H4 (cell line): Measurements from ENCODE around the gene CBLB. TPM values are rescaled to one million over a fixed set of nuclear protein-coding genes. Genes with fewer than 3 reads are reported as not detected.
"Not testable (repeated sequence)": the region's sequence is repeated elsewhere in the genome, so short reads cannot be mapped to it uniquely, and the experiment has no call there.

Source experiments
- DNase-seq: peaks from one replicate; pipeline ENCODE4 v3.0.0-alpha.2; 2015; ENCODE audit warnings: low spot score
- total RNA-seq: library from RNA; depleted of rRNA; stranded (reverse); fragments of >200 nt; shearing (Covaris generic); gene quantifications from 2 replicates; pipeline ENCODE4 v1.2.3, GENCODE V29; 2014

The CBLB gene
- total RNA-seq, 1 experiment from 2014 or later: 22.5 TPM

DNA sequence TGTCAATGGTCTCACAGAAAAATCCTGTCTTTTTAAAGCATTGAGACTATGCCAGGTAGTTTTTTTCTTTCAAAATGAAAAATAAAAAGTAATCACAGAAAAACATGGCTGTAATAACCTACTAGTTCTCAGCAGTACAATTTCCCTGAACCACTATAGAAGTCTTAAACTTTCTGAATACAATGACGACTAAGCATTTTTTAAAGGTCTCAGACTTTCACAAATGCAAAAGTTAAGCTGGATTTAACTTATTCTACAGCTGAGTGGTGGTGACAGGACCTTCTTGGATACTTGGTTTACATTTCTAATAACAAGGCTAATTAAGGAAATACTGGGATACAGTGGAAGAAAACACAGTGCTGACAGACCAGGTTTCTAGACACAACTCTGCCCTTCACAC, 81.8 kb downstream of the CBLB start:
- DNase-seq: no peak

DNA sequence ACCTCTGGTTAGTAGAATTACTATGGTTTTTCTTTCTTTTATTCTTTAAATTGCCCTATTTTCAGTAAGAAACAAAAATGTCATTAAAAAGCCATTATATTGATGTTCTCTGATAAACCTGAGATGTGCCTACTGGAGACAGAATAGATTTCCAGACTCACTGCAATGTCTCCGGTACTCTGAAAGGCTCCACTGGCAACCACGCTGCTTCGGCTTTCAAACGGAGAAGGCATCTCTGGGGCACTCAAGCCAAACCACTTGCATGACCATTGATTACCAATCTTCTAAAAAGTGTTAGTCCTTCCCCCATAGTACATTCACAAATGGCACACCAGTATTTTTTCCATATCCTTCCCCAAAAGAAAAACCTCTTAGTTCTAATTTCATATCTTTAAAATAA, 82.6 kb downstream of the CBLB start:
- DNase-seq: no peak

- DNase-seq: no peak
Measured at GRCh38 chr3:105785803-105786202, 83.0 kb downstream of the CBLB start.

GRCh38 chr3:105783631-105784030, 85.2 kb downstream of the CBLB start:
- no peak for DNase-seq

DNA sequence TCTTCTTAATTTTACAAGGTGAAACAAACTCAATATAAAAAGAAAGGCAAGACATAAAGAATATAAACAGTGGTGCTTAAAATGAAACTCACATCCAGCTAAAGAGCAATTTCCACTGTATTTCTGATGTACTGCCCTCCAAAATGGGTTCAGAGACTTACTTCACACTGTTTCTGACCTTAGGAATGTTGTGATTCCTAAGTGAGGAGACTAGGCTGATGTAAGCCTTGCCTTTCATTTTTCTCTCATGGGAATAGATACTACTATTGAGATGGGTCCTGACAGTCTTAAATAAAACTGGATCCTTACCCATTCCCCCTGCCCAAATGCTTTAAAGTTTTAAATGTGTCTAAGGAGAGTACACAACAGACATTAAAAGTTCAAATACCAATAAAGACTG, 86.9 kb downstream of the CBLB start:
- no peak for DNase-seq

DNA sequence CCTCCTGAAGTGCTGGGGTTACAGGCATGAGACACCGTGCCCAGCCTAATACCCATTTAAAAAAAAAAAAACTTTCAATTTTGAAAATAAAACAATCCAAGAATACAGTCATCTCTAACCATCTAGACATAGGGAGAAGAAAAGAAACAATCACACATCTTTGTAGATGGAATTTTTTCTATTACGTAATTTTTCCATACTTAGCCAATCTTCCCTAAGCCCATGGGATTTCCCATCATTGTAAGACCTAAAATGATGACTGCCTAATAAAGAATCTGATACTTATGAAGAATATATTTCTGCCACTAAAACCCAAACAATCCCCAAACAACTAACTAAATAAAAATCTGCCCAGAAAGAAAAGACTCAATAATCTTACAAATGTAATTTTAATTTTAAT, 88.7 kb downstream of the CBLB start:
- DNase-seq: no peak

- no peak for DNase-seq
Measured at GRCh38 chr3:105775368-105775767, 93.4 kb downstream of the CBLB start.

- DNase-seq: no peak
Measured at GRCh38 chr3:105774444-105775180, 94.2 kb downstream of the CBLB start.

GRCh38 chr3:105773291-105773690, 95.5 kb downstream of the CBLB start:
- DNase-seq: no peak

GRCh38 chr3:105772635-105773034, 96.2 kb downstream of the CBLB start:
- no peak for DNase-seq

DNA sequence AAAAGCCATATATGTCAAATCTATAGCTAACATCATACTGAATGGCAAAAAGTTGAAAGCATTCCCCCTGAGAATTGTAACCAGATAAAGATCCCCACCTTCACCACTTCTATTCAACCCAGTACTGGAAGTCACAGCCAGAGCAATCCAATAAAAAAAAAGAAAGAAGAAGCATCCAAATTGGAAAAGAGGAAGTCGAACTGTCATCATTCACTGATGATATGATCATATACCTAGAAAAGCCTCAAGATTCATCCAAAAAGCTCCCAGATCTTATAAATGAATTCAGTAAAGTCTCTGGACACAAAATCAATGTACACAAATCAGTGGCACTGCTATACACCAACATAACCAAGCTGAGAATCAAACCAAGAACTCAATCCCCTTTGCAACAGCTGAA, 97.4 kb downstream of the CBLB start:
- DNase-seq: no peak

DNA sequence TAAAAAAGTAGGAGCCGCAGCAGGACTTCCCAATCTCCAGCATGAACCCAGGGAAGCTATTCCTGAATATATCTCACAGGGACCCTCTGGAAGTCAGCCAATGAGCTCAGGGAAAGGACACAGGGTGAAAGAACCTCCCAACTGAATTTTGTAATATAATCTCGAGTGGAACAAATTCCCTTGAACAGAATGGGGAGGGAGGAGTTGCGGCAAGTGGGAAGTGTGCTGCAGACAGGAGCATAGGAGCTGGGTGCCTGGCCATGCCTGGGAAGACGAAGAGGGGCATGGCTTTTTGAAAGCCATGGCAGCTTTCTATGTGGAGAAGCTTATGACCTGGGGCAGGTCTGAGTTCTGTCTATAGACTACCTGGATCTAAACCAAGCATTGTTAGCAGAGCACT, 98.4 kb downstream of the CBLB start:
- no peak for DNase-seq

- DNase-seq: no peak
Measured at GRCh38 chr3:105767776-105768175, 101.0 kb downstream of the CBLB start.

GRCh38 chr3:105767216-105767615, 101.6 kb downstream of the CBLB start:
- no peak for DNase-seq

DNA sequence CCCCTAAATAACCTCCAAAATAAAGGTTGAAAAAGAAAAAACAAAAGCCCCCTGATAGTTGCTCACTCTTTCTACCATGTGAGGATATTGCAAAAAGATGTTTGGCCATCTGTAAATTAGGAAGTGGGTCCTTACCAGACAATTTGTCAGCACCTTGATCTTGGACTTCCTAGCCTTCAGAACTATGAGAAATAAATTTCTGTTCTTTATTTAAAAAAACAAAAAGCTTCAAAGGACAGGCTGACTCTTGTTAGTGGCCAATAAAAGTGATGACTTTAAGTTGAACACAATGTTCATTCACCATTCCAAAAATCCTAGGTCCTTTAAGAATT, 103.5 kb downstream of the CBLB start:
- DNase-seq: no peak

DNA sequence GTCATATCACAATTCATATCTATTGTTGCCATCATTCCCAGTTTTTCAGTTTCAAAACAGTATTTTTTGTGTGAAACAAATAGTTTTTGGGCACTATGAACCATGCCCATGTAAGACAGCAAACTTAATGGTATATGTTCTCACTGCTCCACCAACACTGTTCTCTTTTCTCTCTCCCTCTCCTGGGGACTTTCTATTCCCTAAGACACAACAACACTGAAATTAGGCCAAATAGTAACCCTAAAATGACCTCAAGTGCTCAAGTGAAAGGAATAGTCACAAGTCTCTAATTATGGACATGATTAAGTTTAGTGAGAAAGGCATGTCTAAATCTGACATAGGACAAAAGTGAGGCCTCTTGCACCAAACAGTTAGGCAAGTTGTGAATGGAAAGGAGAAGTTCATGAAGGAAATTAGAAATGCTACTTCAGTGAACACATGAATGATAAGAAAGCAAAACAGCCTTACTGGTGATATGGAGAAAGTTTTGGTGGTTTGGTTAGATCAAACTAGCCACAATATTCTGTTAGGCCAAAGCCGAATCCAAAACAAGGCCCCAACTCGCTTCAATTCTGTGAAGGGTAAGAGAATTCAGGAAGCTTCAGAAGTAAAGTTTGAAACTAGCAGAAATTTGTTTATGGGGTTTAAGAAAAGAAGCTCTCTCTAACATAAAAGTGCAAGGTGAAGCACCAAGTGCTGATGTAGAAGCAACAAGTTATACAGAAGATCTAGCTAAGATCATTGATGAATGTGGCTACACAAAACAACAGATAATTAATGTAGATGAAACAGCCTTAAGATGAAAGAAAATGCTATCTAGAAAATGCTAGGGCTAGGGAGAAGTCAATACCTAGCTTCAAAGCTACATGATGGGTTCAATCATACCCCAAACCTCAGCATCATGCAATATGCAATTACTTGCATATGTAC, 104.2 kb downstream of the CBLB start:
- no peak for DNase-seq

GRCh38 chr3:105763659-105764036, 105.2 kb downstream of the CBLB start:
- no peak for DNase-seq

DNA sequence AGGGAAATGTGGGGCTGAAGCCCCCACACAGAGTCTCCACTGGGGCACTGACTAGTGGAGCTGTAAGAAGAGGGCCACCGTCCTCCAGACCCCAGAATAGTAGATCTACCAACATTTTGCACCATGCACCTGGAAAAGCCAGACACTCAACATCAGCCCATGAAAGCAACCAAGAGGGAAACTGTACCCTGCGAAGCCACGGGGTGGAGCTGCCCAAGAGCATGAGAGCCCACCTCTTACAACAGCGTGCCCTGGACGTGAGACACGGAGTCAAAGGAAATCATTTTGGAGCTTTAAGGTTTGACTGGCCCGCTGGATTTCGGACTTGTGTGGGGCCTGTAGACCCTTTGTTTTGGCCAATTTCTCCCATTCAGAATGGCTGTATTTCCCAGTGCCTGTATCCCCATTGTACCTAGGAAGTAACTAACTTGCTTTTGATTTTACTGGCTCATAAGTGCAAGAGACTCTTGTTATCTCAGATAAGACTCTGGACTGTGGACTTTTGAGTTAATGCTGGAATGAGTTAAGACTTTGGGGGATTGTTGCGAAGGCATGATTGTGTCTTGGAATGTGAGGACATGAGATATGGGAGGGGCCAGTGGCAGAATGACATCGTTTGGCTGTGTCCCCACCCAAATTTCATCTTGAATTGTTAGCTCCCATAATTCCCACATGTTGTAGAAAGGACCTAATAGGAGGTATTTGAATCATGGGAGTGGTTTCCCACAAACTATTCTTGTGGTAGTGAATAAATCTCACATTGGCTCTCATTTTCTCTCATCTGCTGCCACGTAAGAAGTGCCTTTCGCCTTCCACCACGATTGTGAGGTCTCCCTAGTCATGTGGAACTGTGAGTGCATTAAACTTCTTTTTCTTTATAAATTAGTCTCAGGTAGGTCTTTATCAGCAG, 105.8 kb downstream of the CBLB start:
- DNase-seq: no peak

GRCh38 chr3:105762214-105762613, 106.6 kb downstream of the CBLB start:
- DNase-seq: not testable (repeated sequence)

DNA sequence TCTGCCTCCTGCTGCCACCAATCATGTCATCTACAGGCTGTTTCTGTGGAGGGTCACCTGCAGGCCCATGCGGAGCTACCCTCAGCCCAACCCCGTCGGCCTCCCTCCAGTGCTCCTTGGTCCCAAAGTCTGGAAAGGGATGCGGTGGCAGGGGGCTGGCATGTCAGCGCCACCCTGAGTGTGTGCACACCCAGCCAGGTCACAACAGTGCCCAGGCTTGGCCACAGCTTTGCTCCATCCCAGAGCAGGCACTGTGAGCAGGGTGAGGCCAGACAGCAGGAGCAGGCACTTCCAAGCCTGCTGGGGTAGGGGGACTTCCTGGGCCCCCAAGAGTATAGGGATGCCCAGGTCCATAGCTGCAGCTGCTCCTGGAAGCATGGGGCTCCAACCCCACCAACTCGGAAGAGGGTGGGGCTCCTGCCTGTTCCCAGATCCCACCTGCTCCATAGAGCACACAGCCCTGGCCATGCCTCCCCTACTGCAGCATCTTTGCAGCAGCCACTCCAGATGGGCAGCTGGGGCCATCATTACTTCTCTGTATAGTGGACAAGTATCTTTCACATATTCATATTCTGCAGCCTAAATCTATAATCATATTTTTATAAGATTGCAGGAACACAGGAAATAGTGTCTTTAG, 109.3 kb downstream of the CBLB start:
- DNase-seq: no peak

- no peak for DNase-seq
Measured at GRCh38 chr3:105758451-105758850, 110.4 kb downstream of the CBLB start.
